Activated naive CD8-positive, alpha-beta T cell treated with anti-CD3 and anti-CD28 coated beads, Interleukin-2, amount 50 U/mL, for 24 hours (primary cell): Measurements from ENCODE around the gene SEMA3G.

Experiments
- ATAC-seq: fragments of 150-1000 bp; cut with Tn5 transposase; one replicate; pipeline ENCODE4 v1.10.0; 2021
- DNase-seq: peaks from one replicate; pipeline ENCODE4 v3.0.0; 2021
- H3K27ac Mint-ChIP-seq: one replicate; pipeline ENCODE4 v1.8.0; 2021; ENCODE audit warnings: mild to moderate bottlenecking, mixed read lengths
- H3K27me3 Mint-ChIP-seq: one replicate; pipeline ENCODE4 v1.8.0; 2021; ENCODE audit warnings: mixed read lengths
- H3K36me3 Mint-ChIP-seq: one replicate; pipeline ENCODE4 v1.8.0; 2021; ENCODE audit warnings: low read depth, mixed read lengths
- H3K4me1 Mint-ChIP-seq: one replicate; pipeline ENCODE4 v1.8.0; 2021; ENCODE audit warnings: mixed read lengths
- H3K4me3 Mint-ChIP-seq: one replicate; pipeline ENCODE4 v1.8.0; 2021; ENCODE audit warnings: mild to moderate bottlenecking, moderate library complexity, mixed read lengths
- H3K9me3 Mint-ChIP-seq: one replicate; pipeline ENCODE4 v1.8.0; 2021; ENCODE audit warnings: mixed read lengths

The SEMA3G gene

GRCh38 chr3:52483577-52484381 lies 38.9 kb upstream of the SEMA3G start:
- H3K36me3 Mint-ChIP-seq: peaks cover 26% of the 10 kb centered on the region
- H3K4me3 Mint-ChIP-seq: no peak overlapping the region
- ATAC-seq: no peak
- H3K4me1 Mint-ChIP-seq: no peaks in the 10 kb centered on the region
- no peak for DNase-seq
- H3K9me3 Mint-ChIP-seq: no peaks in the 10 kb centered on the region
- no peaks in the 10 kb centered on the region for H3K27me3 Mint-ChIP-seq
- H3K27ac Mint-ChIP-seq: no peak overlapping the region

GRCh38 chr3:52483081-52483480 lies 38.2 kb upstream of the SEMA3G start:
- Mint-ChIP-seq H3K9me3 (no peaks in the 10 kb centered on the region), H3K4me3 (no peak overlapping the region), H3K27ac (no peak overlapping the region), H3K4me1 (no peaks in the 10 kb centered on the region), H3K36me3 (peaks cover 28% of the 10 kb centered on the region), H3K27me3 (no peaks in the 10 kb centered on the region)
- no peak for ATAC-seq
- no peak for DNase-seq

- H3K4me3 Mint-ChIP-seq: no peak overlapping the region
- no peaks in the 10 kb centered on the region for H3K27me3 Mint-ChIP-seq
- no peak overlapping the region for H3K27ac Mint-ChIP-seq
- ATAC-seq: no peak
- H3K36me3 Mint-ChIP-seq: peaks cover 25% of the 10 kb centered on the region
- no peaks in the 10 kb centered on the region for H3K9me3 Mint-ChIP-seq
- DNase-seq: peak; percentile 39
- no peaks in the 10 kb centered on the region for H3K4me1 Mint-ChIP-seq
Observed at GRCh38 chr3:52481819-52482521, 37.1 kb upstream of the SEMA3G start.

- Mint-ChIP-seq H3K27ac (no peak overlapping the region), H3K36me3 (peaks cover 25% of the 10 kb centered on the region)
- no peak for ATAC-seq
Observed at GRCh38 chr3:52480768-52481715, 36.1 kb upstream of the SEMA3G start.

GRCh38 chr3:52479877-52480575 lies 35.1 kb upstream of the SEMA3G start:
- Mint-ChIP-seq H3K27me3 (no peaks in the 10 kb centered on the region), H3K27ac (no peak overlapping the region), H3K4me1 (no peaks in the 10 kb centered on the region), H3K4me3 (no peak overlapping the region), H3K9me3 (no peaks in the 10 kb centered on the region), H3K36me3 (peaks cover 20% of the 10 kb centered on the region)
- no peak for DNase-seq
- ATAC-seq: no peak

More at GRCh38 chr3:52480768-52481715, 36.1 kb upstream of the SEMA3G start:
- H3K27me3 Mint-ChIP-seq: no peaks in the 10 kb centered on the region
- no peak for DNase-seq
- no peaks in the 10 kb centered on the region for H3K4me1 Mint-ChIP-seq
- no peak overlapping the region for H3K4me3 Mint-ChIP-seq
- H3K9me3 Mint-ChIP-seq: no peaks in the 10 kb centered on the region

- no peak overlapping the region for H3K27ac Mint-ChIP-seq
- H3K36me3 Mint-ChIP-seq: peaks cover 23% of the 10 kb centered on the region
- no peak overlapping the region for H3K4me3 Mint-ChIP-seq
- H3K4me1 Mint-ChIP-seq: no peaks in the 10 kb centered on the region
- no peak for ATAC-seq
- no peak for DNase-seq
- H3K27me3 Mint-ChIP-seq: no peaks in the 10 kb centered on the region
- H3K9me3 Mint-ChIP-seq: no peaks in the 10 kb centered on the region
Observed at GRCh38 chr3:52479037-52479876, 34.4 kb upstream of the SEMA3G start.

GRCh38 chr3:52477796-52478095 lies 32.8 kb upstream of the SEMA3G start:
- no peaks in the 10 kb centered on the region for H3K4me1 Mint-ChIP-seq

GRCh38 chr3:52477076-52477795 lies 32.3 kb upstream of the SEMA3G start:
- Mint-ChIP-seq H3K27ac (no peak overlapping the region), H3K4me3 (no peak overlapping the region), H3K27me3 (no peaks in the 10 kb centered on the region), H3K36me3 (peaks cover 29% of the 10 kb centered on the region), H3K4me1 (no peaks in the 10 kb centered on the region), H3K9me3 (no peaks in the 10 kb centered on the region)
- ATAC-seq (no peak), DNase-seq (no peak)

More at GRCh38 chr3:52477796-52478095, 32.8 kb upstream of the SEMA3G start:
- DNase-seq (no peak), ATAC-seq (no peak)
- H3K9me3 Mint-ChIP-seq: no peaks in the 10 kb centered on the region
- H3K4me3 Mint-ChIP-seq: no peak overlapping the region
- H3K27ac Mint-ChIP-seq: no peak overlapping the region
- no peaks in the 10 kb centered on the region for H3K27me3 Mint-ChIP-seq
- H3K36me3 Mint-ChIP-seq: peaks cover 24% of the 10 kb centered on the region

GRCh38 chr3:52473026-52473425 lies 28.1 kb upstream of the SEMA3G start:
- peaks cover 16% of the 10 kb centered on the region for H3K36me3 Mint-ChIP-seq
- no peak overlapping the region for H3K4me3 Mint-ChIP-seq
- no peaks in the 10 kb centered on the region for H3K27me3 Mint-ChIP-seq
- ATAC-seq (no peak), DNase-seq (no peak)
- H3K4me1 Mint-ChIP-seq: no peaks in the 10 kb centered on the region
- H3K9me3 Mint-ChIP-seq: no peaks in the 10 kb centered on the region
- H3K27ac Mint-ChIP-seq: no peak overlapping the region

- no peak overlapping the region for H3K4me3 Mint-ChIP-seq
- DNase-seq: no peak
- no peaks in the 10 kb centered on the region for H3K27me3 Mint-ChIP-seq
- peaks cover 16% of the 10 kb centered on the region for H3K36me3 Mint-ChIP-seq
- H3K4me1 Mint-ChIP-seq: no peaks in the 10 kb centered on the region
- no peak for ATAC-seq
- H3K27ac Mint-ChIP-seq: no peak overlapping the region
- no peaks in the 10 kb centered on the region for H3K9me3 Mint-ChIP-seq
Observed at GRCh38 chr3:52472239-52473000, 27.5 kb upstream of the SEMA3G start.

GRCh38 chr3:52471371-52472238 lies 26.7 kb upstream of the SEMA3G start:
- peak; percentile 41 for ATAC-seq
- H3K9me3 Mint-ChIP-seq: no peaks in the 10 kb centered on the region
- H3K36me3 Mint-ChIP-seq: peaks cover 16% of the 10 kb centered on the region
- H3K4me1 Mint-ChIP-seq: no peaks in the 10 kb centered on the region
- no peak overlapping the region for H3K4me3 Mint-ChIP-seq
- peak; percentile 50 for DNase-seq
- H3K27ac Mint-ChIP-seq: no peak overlapping the region
- no peaks in the 10 kb centered on the region for H3K27me3 Mint-ChIP-seq

- Mint-ChIP-seq H3K27ac (no peak overlapping the region), H3K4me3 (no peak overlapping the region), H3K36me3 (peaks cover 16% of the 10 kb centered on the region), H3K9me3 (no peaks in the 10 kb centered on the region), H3K4me1 (no peaks in the 10 kb centered on the region), H3K27me3 (no peaks in the 10 kb centered on the region)
- no peak for DNase-seq
- ATAC-seq: no peak
Observed at GRCh38 chr3:52470920-52471319, 26.0 kb upstream of the SEMA3G start.
